ENCODE results near the gene SERAC1.
"Not testable (repeated sequence)": the region's sequence is repeated elsewhere in the genome, so short reads cannot be mapped to it uniquely, and the experiment has no call there.

SERAC1 gene

GRCh38 chr6:158174024-158174423, 6.0 kb upstream of the SERAC1 start:
- no peak for DNase-seq

GRCh38 chr6:158172001-158172400, 3.9 kb upstream of the SERAC1 start:
- DNase-seq, result no peak

DNA sequence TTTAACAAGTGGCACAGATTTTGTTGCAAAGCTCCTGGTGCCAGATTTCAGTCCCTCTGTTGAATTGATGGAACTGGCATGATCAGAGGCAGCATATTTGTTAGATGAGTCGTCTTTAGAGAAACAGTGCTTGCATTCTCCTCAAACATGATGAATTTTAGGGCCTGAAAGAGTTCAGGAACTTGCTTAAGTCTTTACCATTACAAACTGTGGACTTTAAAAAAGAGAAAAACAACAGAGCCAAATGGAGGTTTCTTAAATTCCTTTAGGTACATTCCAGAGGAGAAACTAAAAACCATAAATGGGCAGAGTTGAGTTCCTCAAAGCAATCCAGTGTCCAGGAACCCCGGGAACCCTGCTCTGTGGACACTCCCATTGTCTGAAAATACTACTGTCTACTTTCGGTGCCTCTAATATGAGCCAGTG, 2.6 kb upstream of the SERAC1 start:
- DNase-seq, result no peak

GRCh38 chr6:158169634-158170033, 1.6 kb upstream of the SERAC1 start:
- DNase-seq, result not testable (repeated sequence)

- DNase-seq, result no peak
These were observed 2.1 kb downstream of the SERAC1 start for GRCh38 chr6:158165919-158166416.

DNA sequence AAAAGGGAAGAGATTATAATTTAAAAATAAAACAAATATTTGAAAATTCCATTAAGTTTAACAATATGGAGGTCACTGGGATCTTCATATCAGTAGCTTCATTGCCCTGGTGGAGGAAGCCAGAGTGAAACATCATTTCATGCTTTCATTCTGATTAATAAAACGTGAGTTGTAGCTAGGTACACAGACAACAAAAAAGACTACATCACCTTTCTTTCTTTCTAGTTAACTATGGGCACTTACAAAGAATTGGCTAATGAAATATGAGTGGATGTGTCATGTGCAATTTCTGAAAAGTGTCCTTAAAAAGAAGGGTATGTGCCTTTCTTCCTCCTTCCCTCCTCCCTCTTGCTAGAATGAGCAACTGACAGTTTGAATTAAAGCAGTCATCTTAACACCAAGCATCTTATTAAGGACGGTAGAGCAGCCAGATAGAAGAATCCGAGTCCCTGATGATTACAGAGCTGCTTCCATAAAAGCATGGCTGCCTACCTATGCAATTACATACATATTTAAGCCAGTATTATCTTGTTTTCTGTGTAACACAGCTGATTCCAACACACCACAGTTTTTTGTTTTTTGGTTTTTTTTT, 3.4 kb downstream of the SERAC1 start:
- peak; percentile 90 for DNase-seq

GRCh38 chr6:158161566-158162254, 6.4 kb downstream of the SERAC1 start:
- no peak for DNase-seq

DNA sequence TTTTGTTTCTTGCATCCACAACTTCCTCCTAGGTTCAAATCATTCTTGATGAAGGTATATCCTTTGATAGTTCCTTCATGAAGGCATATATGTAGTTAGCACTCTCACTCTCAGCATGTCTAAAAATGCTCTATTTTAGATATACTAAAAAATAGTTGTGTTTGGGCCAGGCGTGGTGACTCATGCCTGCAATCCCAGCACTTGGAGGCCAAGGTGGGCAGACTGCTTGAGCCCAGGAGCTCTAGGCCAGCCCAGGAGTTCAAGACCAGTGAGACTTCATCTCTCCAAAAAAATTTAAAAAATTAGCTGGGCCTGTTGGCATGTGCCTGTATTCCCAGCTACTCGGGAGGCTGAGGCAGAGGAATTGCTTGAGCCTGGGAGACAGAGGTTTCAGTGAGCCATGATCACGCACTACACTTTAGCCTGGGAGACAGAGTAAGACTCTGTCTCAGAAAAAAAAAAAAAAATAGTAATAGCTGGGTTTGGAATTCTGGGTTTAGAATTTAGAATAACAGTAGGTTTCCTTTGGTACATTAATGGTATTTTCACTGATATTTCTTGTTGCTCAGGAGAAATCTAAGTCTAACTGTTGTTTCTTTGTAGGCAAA, 7.0 kb downstream of the SERAC1 start:
- no peak for DNase-seq

GRCh38 chr6:158158748-158159147, 9.3 kb downstream of the SERAC1 start:
- DNase-seq, result no peak

DNA sequence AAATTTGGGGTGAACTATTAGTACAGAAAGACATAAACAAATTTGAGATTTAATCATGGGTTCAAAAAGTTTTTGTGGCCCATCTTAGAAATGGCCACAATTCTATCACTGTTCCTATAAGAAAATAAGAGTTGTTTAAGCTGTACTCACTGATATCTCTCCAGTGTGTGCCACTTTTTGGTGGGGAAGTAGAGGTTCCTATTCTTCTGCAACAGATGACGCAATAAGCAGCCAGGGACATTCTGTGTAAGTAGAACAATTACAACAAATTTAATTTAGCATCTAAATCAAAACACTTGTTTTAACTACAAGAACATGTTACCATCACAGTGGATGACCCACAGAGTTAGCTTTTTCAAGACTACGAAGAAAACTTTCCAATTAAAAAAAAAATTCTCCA, 9.9 kb downstream of the SERAC1 start:
- no peak for DNase-seq

DNA sequence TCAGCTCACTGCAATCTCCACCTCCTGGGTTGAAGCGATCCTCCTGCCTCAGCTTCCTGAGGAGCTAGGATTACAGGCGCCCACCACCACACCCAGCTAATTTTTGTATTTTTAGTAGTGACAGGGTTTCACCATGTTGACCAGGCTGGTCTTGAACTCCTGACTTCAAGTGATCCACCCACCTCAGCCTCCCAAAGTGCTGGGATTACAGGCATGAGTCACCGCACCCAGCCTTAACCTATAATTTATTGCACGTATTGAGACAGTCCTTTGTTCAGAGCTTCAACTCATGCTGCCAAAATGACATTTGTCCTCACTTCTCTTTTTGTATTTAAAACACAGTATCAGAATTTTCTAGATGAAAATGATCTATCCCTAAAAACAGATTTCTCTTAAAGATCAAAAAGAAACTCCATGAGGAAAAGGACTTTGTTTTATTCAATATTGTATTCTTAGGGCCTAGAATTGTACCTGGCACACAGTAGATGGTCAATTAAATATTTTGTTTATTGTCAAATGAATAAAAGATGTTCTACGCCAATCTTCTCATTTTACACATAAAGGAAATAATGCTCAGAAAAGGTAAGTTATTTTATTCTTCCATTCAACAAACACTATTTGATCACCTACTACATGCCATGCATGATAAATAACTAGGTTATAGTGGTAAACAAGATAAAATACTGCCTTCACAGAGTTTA, 10.8 kb downstream of the SERAC1 start:
- no peak for DNase-seq

DNA sequence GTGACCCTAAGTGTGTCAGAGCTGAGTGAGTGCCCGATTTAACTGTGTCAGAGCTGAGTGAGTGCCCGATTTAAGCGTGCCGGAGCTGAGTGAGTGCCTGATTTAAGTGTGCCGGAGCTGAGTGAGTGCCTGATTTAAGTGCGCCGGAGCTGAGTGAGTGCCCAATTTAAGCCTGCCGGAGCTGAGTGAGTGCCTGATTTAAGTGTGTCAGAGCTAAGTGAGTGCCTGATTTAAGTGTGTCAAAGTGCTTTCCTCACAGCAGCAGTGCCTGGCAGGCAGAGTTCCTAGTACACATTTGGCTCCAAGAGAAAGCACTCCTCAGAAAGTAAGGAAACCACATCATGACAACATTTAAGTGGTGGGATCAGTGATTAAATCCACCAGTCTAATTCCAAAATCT, 13.2 kb downstream of the SERAC1 start:
- peak; percentile 43 for DNase-seq

DNA sequence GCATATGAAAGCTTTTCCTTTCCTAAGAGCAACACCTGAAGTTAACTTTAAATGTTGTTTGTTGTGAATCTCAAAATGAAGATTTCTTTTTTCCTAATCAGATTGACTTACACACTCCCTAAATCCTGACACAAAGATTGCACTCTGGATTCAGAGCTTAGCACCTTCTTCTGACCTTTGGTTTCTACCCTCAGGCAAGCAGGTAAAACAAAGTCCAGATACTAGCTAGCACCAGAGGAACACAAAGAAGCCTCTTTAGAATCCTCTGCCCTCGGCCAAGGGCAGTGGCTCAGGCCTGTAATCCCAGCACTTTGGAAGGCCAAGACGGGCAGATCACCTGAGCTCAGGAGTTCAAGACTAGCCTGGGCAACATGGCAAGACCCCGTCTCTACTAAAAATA, 14.5 kb downstream of the SERAC1 start:
- no peak for DNase-seq

DNA sequence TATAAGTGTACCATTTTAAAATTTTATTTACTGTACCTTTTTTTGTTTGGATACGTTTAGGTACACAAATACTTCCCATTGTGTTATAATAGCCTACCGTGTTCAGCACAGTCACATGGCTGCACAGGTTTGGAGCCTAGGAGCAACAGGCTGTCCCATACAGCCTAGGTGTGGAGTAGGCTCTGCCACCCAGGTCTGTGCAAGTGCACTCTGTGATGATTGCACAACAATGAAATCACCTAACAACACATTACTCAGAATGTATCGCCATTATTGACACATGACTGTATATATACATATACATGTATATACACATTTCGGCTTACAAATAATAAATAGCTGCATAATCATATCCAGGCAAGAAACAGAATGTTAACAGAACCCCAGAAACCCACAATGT, 15.4 kb downstream of the SERAC1 start:
- no peak for DNase-seq

- DNase-seq, result not testable (repeated sequence)
These were observed 16.0 kb downstream of the SERAC1 start for GRCh38 chr6:158152025-158152424.

- DNase-seq, result no peak
These were observed 17.4 kb downstream of the SERAC1 start for GRCh38 chr6:158150701-158151100.

- no peak for DNase-seq
These were observed 18.4 kb downstream of the SERAC1 start for GRCh38 chr6:158149641-158150040.

DNA sequence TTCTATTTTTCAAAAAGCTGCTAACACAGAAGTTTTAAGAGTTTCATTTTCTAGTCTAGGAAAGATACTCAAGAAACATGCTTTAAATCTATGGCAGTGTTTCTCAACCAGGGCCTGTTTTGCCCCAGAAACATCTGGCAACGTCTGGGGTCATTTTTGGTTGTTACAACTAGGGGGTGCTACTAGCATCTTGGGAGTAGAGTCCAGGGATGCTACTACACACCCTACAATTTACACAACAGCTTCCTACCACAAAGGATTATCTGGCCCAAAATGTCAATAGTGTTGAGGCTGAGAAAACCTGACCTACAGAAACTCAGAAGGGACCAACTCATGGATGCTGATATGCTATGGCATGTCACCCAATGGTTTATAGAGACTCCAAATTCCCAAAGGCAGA, 24.4 kb downstream of the SERAC1 start:
- DNase-seq, result no peak

DNA sequence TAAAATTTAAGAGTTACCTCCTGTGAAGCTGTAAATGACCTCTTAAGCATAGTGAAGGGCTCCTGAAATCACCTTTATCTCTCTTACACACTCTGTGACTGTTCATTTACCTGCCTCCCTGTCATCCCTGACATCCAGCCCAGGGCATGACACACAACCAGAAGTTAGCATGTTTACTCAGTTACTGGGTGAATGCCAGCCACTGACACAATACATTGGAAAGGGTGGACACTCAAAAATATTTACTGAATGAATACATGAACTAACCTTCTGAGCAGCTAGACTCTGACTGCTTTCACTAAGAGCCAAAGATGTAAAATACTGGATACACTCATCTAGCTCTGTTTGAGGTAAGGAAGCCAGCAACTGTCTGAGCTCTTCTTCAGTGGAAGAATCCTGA, 25.3 kb downstream of the SERAC1 start:
- no peak for DNase-seq

DNA sequence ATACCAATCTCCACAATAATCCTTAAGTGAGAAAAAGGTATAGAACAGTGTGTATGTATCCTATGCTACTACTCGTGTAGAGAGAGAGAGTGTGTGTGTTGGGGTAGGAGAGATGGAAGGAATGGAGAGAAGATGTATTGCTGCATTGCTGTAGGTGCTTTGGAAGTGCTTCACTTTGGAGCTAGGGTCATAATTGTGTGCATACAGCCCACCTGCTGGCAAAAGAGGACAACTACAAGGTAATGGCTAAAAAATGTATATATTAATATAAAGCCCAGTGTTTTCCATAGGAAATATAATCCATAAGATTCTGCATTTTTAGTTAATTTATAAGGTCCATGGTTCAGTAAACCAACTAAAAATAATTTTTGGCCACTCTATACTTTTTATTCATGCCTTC, 36.1 kb downstream of the SERAC1 start:
- DNase-seq, result peak; percentile 60

DNA sequence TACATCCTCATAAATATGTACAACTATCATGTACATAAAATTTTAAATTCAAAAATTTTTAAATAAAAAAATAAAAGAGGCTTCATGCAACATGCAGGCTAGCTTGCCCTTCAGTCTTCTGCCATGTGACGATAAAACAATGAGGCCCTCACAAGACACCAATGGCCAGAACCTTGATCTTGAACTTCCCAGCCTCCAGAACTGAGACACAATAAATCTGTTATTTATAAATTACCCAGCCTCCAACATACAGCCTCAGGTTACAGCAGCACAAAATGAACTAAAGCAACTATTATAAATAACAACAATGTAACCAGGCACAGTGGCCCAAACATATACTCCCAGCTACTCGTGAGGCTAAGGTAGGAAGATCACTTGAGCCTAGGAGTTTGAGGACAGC, 42.8 kb downstream of the SERAC1 start:
- DNase-seq, result no peak

DNA sequence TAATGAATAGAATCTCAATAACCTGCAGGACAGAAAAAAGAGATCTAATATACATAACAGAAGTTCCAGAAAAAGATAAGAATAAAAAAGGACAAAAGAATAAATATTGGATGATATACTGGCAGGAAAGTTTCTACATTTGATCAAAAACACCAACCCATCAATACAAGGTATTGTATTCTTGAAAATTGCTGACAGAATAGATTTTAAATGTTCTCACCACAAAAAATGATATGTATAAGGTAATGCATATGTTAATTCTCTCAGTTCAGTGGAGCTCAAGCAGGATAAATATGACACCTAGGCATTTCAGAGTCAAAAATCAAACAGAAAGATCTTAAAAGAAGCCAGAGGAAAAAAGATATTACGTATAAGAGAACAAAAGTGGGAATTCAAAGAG, 43.8 kb downstream of the SERAC1 start:
- DNase-seq, result no peak

- no peak for DNase-seq
These were observed 46.0 kb downstream of the SERAC1 start for GRCh38 chr6:158122048-158122447.

- no peak for DNase-seq
These were observed 46.7 kb downstream of the SERAC1 start for GRCh38 chr6:158121335-158121734.

Measured in eye (tissue), 1 donor.